CD4-positive, alpha-beta T cell treated with Interleukin-6 for 4 hours (primary cell): Measurements from ENCODE around the gene MOCOS.
"Not testable (repeated sequence)": the region's sequence is repeated elsewhere in the genome, so short reads cannot be mapped to it uniquely, and the experiment has no call there.

Experiments used
- DNase-seq: peaks from one replicate; pipeline ENCODE4 v3.0.0-alpha.2; 2020; ENCODE audit warnings: mixed read lengths

The MOCOS gene

GRCh38 chr18:36187193-36187825 lies at the start of gene MOCOS:
Gene MOCOS (plus strand): TSS chr18:36187497. CDS start chr18:36187540, 43 bp downstream.
- DNase-seq = peak; percentile 60

GRCh38 chr18:36139245-36139644 lies 48.1 kb upstream of the MOCOS start:
- no peak for DNase-seq

- no peak for DNase-seq
Measured at GRCh38 chr18:36141576-36141975, 45.7 kb upstream of the MOCOS start.

- DNase-seq = no peak
Measured at GRCh38 chr18:36142751-36143150, 44.5 kb upstream of the MOCOS start.

GRCh38 chr18:36143391-36143790 lies 43.9 kb upstream of the MOCOS start:
- no peak for DNase-seq

GRCh38 chr18:36149514-36150289 lies 37.6 kb upstream of the MOCOS start:
- no peak for DNase-seq

- no peak for DNase-seq
Measured at GRCh38 chr18:36152781-36153180, 34.5 kb upstream of the MOCOS start.

- no peak for DNase-seq
Measured at GRCh38 chr18:36153203-36153602, 34.1 kb upstream of the MOCOS start.

- DNase-seq = no peak
Measured at GRCh38 chr18:36153771-36154170, 33.5 kb upstream of the MOCOS start.

GRCh38 chr18:36155851-36156757 lies 31.2 kb upstream of the MOCOS start:
- no peak for DNase-seq

- no peak for DNase-seq
Measured at GRCh38 chr18:36157441-36157840, 29.9 kb upstream of the MOCOS start.

GRCh38 chr18:36158266-36158867 lies 28.9 kb upstream of the MOCOS start:
- no peak for DNase-seq

GRCh38 chr18:36160959-36161371 lies 26.3 kb upstream of the MOCOS start:
- DNase-seq = no peak

- no peak for DNase-seq
Measured at GRCh38 chr18:36162981-36163380, 24.3 kb upstream of the MOCOS start.

GRCh38 chr18:36167692-36168218 lies 19.5 kb upstream of the MOCOS start:
- DNase-seq = no peak

- DNase-seq = not testable (repeated sequence)
Measured at GRCh38 chr18:36168296-36168695, 19.0 kb upstream of the MOCOS start.

- no peak for DNase-seq
Measured at GRCh38 chr18:36169938-36170337, 17.4 kb upstream of the MOCOS start.

- no peak for DNase-seq
Measured at GRCh38 chr18:36175481-36175880, 11.8 kb upstream of the MOCOS start.

- DNase-seq = no peak
Measured at GRCh38 chr18:36176177-36176584, 11.1 kb upstream of the MOCOS start.

- no peak for DNase-seq
Measured at GRCh38 chr18:36176711-36177110, 10.6 kb upstream of the MOCOS start.

GRCh38 chr18:36177913-36178312 lies 9.4 kb upstream of the MOCOS start:
- no peak for DNase-seq

GRCh38 chr18:36179562-36180355 lies 7.5 kb upstream of the MOCOS start:
- DNase-seq = no peak
